Measurements from ENCODE around the gene C16orf92.

The C16orf92 gene

DNA sequence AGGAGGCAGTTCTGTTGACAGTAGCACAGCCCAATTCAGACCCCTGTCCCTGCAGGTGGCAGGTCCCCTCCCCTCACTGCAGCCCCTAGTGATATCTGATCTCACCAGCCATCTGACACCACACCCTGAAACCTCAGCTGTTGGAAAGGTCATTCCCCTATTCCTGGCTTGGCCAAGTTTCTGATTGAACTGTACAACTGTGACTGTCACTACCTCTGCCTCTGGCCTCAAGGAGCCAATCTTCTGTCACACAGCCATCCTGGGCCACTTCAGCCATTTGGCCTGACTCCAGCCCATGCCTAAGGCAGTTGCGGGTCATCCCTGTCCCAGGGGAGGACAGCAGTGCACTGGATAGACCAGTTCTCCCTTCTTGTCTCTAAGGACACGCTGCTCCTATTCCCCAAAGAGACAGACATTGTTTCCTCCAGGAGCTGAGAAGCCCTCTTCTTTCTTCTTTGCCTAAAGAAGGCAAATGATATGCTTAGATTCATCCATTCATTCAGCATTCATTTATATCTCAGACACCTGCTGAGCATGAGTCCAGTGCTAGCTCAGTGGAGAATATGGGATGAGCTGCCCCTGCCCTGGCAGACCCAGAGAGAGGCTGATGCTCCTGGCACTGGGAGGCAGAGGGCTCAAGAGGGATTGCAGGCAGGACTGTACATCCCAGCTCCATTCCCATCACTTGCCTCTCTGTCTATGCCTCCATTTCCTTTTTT, 38.0 kb downstream of the C16orf92 start:
- DNase-seq (ENCODE audit: low read depth, low spot score), result no peak

DNA sequence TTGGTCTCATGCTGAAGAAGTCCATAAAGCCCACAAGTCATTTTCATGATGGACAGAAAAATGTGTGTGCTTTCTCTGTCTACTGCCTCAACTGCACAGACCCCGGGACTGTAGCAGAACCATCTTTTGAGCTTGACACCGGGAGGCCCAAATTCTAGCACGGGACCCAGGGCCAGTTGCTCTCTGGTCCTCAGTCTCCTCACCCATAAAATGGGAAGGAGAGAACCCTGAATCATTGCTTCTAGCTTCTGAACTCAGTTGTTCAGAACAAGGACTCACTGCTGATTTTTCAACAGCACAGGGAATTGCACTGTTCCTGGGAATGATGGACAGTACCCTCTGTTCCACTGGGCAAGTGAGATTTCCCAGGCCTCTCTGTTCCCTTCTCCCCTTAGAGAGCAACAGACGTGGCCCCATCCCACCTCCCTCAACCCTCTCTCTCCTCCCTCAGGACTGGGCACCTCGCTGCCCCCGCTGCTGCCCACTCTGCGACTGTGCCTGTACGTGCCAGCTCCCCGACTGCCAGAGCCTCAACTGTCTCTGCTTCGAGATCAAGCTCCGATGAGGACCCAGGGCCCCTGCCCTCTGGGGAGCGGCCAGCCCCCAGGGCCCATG, 40.4 kb downstream of the C16orf92 start:
- DNase-seq (ENCODE audit: low read depth, low spot score), result no peak

DNA sequence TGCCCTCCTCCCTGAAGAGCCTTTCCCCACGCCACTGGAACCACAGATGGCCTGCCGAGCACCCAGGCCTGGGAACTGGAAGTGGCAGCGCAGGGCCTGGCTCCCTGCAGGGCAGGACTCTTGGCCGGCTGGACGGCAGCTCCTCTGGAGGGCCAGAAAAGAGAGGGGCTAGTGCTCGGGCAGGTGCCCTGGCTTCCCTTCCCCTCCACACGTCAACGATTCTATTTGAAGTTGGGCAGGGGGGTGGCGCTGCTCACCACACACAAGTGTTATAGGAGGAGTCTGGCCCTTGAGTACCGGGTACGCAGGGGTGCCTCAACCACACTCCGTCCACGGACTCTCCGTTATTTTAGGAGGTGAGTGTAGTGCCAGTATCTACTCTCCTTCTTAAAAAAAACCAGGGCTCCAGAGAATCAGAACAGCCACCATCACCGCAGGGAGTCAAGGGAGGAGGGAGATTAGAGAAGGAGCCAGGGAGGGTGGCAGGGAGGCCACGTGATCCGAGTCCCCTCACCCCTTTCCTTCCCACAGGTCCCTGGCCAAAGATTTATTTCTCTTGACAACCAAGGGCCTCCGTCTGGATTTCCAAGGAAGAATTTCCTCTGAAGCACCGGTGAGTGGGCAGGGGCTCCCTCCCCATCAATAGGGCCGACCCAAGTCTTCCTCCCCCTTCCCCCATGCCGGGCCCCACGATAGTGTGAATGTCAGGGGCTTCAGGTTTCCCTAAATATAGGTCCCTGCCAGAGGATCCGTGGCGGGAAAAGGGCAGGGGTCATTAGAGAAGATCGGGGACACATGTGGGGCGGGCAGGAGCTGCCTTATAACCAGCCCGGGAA, 41.1 kb downstream of the C16orf92 start:
- peak; percentile 63 for DNase-seq (ENCODE audit: low read depth, low spot score)

DNA sequence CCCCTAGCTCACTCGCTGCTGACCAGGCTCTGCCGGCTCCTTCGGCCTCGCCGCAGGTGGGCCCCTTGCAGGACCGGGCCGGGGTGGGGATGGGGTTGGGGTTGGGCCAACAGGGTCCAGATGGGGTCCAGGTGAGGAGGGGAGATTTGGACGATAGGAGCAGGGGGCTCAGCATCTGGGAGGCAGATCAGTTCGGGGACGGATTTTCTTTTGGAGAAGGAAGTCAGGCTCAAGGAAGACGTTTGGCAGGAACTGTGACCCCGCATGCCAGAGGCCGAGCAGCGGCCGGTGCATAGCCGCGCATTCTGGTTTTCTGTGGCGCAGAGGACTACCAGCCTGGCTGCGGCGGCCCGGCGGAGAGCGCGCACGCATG, 41.7 kb downstream of the C16orf92 start:
- DNase-seq (ENCODE audit: low read depth, low spot score), result no peak

DNA sequence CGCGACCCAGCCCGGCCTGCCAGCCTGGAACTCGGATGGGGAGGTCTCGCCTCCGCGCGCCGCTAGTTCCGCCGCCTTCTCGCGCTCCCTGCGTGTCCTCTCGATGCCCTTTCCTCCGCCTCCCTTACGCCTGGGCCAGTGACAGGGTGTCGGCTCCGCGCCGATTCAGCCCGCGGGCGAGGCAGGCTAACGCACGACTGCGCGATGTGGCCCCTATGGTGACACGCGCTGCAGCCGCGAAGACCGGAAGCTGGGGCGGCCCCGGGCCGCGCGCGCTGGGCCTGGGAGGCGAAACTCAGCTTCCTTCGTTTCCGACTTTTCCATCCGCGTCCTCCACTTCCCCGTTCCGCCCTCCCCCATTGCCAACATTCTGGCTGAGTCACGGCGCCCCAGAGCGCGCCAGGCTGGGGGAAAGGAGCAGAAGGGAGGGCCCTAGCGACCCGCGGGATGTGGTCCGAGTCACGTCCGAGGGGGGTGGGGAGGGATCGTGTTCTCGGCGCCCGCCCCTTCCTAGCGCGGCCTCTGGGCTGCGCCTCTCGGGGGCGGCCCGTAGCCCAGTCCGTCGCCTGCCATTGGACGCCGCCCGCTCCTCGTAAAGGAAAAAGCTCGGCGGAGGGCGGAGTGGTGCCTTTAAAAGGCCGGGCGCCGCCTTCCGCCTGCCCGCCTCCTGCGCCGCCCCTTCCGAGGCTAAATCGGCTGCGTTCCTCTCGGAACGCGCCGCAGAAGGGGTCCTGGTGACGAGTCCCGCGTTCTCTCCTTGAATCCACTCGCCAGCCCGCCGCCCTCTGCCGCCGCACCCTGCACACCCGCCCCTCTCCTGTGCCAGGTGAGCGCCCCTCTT, 42.3 kb downstream of the C16orf92 start, which contains the start of gene ALDOA:
ALDOA (plus strand) TSS at position 659 of the 841 bp plus-strand sequence. CDS start 1,138 bp downstream, outside the sequence.
- DNase-seq (ENCODE audit: low read depth, low spot score), result peak; percentile 100

DNA sequence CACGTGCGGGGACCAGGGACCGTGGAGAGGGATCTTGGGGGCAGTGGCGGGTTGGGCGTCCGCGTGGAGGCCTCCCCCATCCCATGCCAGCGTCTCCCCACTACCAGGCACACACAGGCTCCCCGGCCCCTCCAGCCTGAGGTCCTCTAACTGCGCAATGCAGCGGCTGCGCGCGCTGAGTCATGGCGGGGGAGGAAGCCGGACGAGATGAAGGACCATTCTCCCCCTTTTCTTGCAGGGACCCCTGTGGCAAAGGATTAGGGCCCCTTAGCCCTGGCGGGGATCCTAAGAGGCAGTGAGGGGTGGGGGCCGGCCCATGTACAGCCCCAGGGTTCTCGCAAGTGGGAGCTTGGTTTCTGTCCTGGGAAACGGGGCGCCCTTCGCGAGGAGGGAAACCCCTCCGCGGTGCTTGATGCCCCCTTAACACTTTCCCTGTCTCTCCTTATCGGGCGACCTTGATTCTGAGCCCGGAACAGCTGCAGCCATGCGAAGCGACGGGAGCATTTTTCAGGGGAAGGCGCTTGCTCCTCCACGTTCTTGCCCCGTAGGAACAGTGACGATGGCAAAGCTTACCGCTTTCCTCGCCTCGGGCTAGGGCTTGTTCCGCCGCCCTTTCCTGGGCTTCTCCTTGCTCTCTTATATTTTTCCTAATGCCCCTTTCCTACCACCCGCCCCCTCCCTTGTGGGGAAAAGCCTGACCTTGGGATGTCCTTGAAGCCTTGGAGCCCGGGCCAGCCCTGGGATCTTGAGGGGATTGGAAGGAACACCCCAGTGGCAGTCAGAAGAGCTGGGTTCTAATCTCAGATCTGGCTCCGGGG, 43.2 kb downstream of the C16orf92 start:
- peak; percentile 80 for DNase-seq (ENCODE audit: low read depth, low spot score)

DNA sequence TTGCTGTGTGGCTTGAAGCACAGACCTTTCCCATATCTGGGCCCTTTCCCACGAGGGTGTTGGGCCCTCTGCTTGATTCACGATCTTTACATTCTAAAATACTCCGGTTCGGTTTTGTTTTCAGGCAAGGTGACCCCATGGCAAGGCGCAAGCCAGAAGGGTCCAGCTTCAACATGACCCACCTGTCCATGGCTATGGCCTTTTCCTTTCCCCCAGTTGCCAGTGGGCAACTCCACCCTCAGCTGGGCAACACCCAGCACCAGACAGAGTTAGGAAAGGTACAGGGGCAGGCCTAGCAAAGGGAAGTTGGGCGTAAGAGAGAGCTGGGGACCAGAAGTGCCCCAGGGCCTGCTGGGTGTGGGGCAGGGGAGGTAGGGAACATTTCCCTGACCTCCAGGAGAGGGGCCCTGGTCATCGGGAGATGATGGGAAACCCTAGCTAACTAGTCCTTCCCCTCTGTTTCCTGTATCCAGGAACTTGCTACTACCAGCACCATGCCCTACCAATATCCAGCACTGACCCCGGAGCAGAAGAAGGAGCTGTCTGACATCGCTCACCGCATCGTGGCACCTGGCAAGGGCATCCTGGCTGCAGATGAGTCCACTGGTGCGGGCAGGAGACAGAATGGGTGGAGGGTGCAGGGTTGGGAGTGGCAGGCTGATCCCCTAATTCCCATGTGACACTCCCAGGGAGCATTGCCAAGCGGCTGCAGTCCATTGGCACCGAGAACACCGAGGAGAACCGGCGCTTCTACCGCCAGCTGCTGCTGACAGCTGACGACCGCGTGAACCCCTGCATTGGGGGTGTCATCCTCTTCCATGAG, 44.0 kb downstream of the C16orf92 start:
- DNase-seq (ENCODE audit: low read depth, low spot score), result no peak

DNA sequence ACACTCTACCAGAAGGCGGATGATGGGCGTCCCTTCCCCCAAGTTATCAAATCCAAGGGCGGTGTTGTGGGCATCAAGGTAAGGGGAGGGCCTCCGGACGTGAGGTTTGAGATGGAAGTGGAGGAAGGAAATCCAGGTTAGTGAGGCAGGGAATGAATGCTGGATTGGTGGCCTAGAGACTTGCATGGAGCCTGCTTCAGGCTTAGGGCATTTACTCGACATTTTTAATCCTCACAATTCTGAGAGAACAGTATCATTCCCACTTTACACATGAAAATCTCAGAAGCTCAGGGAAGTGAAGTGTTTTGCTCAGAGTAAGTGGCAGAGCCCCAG, 44.6 kb downstream of the C16orf92 start:
- DNase-seq (ENCODE audit: low read depth, low spot score), result no peak

DNA sequence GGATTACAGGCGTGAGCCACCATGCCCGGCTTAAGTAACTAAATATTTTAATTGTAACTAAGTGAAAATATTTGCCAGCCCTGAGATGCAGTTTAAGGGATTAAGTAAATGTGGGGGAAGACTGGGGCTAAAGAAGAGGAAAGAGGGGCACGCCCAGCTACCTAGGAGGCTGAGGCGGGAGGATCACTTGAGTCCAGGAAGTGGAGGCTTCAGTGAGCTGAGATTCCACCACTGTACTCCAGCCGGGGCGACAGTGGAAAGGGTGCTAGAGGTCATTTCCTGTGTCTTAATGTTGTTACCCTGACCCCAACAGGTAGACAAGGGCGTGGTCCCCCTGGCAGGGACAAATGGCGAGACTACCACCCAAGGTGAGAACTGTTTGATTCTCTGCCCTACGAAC, 45.3 kb downstream of the C16orf92 start:
- no peak for DNase-seq (ENCODE audit: low read depth, low spot score)

DNA sequence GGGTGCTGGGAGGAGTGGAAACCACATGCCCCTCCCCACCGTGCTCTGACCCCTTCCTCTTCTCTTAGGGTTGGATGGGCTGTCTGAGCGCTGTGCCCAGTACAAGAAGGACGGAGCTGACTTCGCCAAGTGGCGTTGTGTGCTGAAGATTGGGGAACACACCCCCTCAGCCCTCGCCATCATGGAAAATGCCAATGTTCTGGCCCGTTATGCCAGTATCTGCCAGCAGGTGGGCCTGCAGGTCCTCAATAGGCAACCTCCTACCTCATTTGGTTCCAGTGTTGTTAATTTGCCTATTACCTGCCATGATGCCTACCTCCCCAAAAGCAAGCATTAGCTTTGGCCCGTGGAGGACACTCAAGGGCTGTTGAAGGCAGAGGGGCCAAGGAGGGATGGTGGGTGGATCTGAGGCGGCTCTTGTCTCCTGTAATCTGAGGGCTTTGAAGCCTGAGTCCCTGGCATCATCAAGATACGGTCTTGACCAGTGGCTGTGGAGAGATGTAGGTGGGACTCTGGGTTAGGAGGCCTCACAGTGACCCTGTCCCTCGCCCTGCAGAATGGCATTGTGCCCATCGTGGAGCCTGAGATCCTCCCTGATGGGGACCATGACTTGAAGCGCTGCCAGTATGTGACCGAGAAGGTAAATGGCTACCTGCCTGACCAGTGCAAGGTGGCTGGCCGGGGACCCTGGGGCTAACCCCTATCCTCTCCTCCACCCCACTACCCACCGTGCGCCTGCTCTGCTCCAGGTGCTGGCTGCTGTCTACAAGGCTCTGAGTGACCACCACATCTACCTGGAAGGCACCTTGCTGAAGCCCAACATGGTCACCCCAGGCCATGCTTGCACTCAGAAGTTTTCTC, 46.0 kb downstream of the C16orf92 start:
- peak; percentile 51 for DNase-seq (ENCODE audit: low read depth, low spot score)

DNA sequence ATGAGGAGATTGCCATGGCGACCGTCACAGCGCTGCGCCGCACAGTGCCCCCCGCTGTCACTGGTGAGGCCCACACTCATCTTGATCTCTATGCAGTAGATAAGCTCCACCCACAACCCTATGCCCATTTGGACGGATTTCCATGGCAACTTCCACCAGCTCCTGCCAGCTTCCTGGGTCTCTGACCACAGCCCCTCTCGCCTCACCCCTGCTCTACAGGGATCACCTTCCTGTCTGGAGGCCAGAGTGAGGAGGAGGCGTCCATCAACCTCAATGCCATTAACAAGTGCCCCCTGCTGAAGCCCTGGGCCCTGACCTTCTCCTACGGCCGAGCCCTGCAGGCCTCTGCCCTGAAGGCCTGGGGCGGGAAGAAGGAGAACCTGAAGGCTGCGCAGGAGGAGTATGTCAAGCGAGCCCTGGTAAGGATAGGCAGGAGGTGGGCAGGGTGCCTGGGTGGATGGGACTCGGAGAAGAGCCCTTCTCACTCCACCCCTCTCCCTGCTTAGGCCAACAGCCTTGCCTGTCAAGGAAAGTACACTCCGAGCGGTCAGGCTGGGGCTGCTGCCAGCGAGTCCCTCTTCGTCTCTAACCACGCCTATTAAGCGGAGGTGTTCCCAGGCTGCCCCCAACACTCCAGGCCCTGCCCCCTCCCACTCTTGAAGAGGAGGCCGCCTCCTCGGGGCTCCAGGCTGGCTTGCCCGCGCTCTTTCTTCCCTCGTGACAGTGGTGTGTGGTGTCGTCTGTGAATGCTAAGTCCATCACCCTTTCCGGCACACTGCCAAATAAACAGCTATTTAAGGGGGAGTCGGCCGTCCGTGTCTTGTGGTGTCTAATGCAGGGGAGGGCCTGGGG, 46.8 kb downstream of the C16orf92 start:
- peak; percentile 49 for DNase-seq (ENCODE audit: low read depth, low spot score)

DNA sequence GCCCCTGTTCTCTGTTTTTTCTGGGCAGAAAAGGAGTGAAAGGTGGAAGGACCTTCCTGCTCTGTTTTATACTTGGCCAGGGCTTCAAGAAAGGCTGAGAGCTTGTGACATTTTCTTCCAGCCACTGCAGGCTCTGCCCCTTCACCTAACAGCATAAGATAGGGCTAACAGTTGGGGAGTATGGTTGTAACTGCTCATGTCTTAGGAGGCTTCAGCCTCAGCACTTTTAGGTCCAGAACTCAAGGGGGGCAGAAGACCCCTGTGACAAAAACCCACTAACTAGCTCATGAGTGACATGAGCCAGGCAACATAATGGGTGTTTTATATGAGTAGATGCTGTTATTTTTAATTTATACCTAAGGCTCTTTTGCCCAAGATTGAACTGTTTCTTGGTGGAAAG, 47.5 kb downstream of the C16orf92 start:
- DNase-seq (ENCODE audit: low read depth, low spot score), result no peak

Data from astrocyte of the hippocampus (primary cell).